Skeletal muscle satellite cell (primary cell): ENCODE measurements around the gene H2BK1.

Experiments
- H3K27me3 ChIP-seq: 2 replicates; pipeline ENCODE4 v1.7.0; 2013; ENCODE audit warnings: low read length; ENCODE audit not compliant: control insufficient read depth, insufficient read depth
- H3K36me3 ChIP-seq: 2 replicates; pipeline ENCODE4 v1.7.0; 2013; ENCODE audit warnings: mild to moderate bottlenecking, control low read depth, low read length; ENCODE audit not compliant: insufficient read depth
- H3K4me1 ChIP-seq: 2 replicates; pipeline ENCODE4 v1.7.0; 2013; ENCODE audit warnings: low read length; ENCODE audit not compliant: control insufficient read depth, insufficient read depth
- H3K4me2 ChIP-seq: 2 replicates; pipeline ENCODE4 v1.7.0; 2013; ENCODE audit warnings: mild to moderate bottlenecking, low read length
- H3K4me3 ChIP-seq: 2 replicates; pipeline ENCODE4 v1.7.0; 2013; ENCODE audit warnings: low read length
- H3K9ac ChIP-seq: 2 replicates; pipeline ENCODE4 v1.7.0; 2013; ENCODE audit warnings: mild to moderate bottlenecking, low read depth, low read length, moderate library complexity
- H3K9me3 ChIP-seq: replicated peaks from 2 replicates; pipeline ENCODE4 v1.7.0; 2013; ENCODE audit warnings: mild to moderate bottlenecking, control low read depth, low read length

H2BK1 gene

DNA sequence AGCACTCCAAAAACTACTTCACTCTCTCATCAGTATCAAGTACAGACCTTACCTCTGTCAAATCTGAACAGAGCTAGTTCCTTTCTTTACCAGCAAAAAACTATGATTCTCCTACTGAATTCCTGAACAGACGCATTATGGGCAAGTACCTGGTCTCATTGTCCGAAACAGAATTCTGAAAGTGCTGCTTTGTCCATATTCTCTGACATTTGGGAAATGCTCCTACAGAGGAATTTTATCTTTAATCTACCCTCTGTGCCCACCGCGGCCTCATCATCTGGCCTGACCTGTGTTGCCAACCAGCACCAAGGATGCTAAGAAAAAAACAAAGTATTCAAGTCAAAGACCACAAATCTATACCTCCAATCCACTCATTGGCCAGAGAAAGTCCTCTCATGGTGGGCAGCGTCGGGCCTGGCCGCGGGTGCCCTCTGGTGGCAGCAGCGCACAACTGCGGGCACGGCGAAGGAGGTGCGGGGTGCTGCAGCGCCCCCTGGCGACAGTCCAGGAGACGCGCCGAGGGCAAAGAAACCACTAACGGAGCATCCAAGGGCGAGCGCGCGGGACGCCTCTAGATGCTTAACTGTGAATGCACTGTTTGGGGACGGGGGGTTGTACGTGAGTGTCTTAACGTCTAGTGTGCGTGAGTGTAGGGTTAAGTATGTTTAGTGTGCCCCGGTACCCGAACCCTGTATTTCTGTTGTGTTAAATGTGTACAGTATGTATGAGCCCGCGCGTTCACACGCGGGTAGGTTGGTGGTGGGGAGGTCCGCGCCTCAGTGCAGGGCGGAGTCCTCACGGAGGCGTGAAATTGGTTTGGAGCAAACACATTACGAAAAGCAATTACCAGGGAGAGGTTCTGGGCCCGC, 37.8 kb downstream of the H2BK1 start:
- Histone ChIP-seq H3K4me1 (no peaks in the 10 kb centered on the region), H3K4me3 (no peak overlapping the region), H3K4me2 (no peak overlapping the region), H3K27me3 (peaks cover 65% of the 10 kb centered on the region), H3K36me3 (no peaks in the 10 kb centered on the region), H3K9ac (no peak overlapping the region), H3K9me3 (no peaks in the 10 kb centered on the region)

DNA sequence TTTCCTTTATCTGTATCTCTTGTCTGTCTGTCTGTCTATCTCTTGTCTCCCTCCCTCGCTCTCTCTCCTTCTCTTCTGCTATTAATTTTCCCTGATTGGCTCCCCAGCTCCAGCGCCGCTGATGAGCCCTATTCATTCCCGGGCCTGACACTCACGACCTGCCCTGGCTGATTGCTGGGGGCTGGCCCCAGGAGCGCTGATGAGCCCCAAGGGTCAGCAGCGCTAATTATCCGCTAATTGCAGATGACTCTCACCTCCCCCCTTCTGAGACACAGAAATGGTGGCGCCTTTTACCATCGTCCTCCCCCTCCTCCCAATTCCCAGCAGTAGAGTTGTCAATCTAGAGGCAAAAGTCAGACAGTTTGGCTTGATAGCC, 41.5 kb downstream of the H2BK1 start:
- Histone ChIP-seq H3K9me3 (no peaks in the 10 kb centered on the region), H3K36me3 (no peaks in the 10 kb centered on the region), H3K27me3 (peaks cover 78% of the 10 kb centered on the region), H3K4me2 (no peak overlapping the region), H3K4me3 (no peak overlapping the region), H3K4me1 (peaks cover 6% of the 10 kb centered on the region), H3K9ac (no peak overlapping the region)

- Histone ChIP-seq H3K27me3 (peaks cover 81% of the 10 kb centered on the region), H3K4me3 (peak overlapping the region; percentile 44), H3K4me2 (peak overlapping the region; percentile 82), H3K9me3 (no peaks in the 10 kb centered on the region), H3K36me3 (no peaks in the 10 kb centered on the region), H3K9ac (no peak overlapping the region), H3K4me1 (peaks cover 6% of the 10 kb centered on the region)
These were observed 42.1 kb downstream of the H2BK1 start for GRCh38 chr7:151168003-151168786.

DNA sequence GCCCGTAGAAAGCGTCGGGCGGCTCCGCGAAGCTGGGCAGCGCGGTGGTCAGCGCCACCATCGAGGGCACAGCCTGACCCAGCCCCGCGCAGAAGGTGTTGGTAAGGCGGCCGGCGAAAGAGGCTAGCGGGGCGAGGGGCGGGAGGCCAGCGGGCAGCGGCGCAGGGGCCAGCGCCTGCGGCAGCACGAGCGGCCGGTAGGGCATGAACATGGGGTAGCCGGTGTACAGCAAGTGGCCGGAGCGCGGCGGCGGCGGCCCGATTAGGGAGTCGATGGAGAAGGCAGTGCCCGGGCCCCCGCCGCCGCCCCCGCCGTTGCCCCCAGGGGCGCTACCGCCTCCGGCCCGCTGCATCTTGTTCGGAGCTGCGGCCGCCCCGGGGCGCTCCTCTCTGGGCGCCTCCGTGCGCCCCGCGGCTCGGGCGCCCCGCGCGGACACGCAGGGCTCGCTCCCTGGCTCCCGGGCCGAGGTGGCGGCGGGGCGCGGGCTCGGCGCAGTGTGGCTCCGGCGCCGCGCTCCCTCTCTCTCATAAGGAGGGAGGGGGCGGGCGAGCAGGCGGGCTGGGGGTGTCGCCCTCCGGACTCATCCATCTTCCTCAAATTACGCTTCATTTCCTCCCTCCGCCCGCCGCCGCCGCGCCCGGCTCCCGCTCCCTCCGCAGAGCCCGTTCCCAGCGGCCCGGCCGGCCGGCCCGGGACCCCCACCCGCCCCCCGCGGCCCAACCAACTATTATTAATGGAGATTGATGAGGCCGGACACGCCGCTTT, 42.9 kb downstream of the H2BK1 start, which contains the start of gene GBX1:
Gene GBX1 (minus strand): TSS at position 498 of the 765 bp plus-strand sequence. CDS start 146 bp downstream, at position 352.
- Histone ChIP-seq H3K36me3 (no peaks in the 10 kb centered on the region), H3K9ac (no peak within 1 kb of the TSS), H3K4me3 (peak within 1 kb of the TSS; percentile 60), H3K4me1 (peaks cover 6% of the 10 kb centered on the region), H3K27me3 (peaks cover 81% of the 10 kb centered on the region), H3K4me2 (peak within 1 kb of the TSS; percentile 82), H3K9me3 (no peaks in the 10 kb centered on the region)

DNA sequence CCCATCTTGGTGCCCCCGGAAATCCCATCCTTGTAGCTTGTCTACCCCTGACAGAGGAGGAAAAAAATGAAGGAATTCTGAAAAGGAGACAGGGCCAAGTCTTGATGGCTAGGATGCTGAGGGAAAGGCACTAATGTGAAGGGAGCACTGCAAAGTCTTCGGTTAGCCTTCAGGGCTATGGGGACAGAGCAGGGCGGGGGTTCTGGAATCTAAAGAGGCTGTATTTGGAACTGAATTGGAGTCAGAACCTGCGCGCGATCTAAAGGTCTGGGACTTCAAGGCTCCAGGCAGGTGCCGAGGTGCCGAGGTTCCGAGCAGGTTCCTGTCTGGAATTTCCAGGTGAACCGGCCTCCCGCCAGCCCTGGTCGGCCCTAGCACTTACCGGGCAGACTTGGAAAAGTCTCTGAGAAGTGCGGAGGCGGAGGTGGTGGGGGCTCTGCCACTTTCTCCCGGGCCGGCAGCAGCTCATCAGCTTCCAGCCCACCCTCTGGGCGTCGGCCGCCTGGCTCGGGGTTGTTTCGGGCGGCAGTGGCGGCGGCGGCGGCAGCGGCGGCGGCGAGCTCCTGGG, 43.6 kb downstream of the H2BK1 start:
- H3K9me3 ChIP-seq, result no peaks in the 10 kb centered on the region
- peak overlapping the region; percentile 82 for H3K4me2 ChIP-seq
- peaks cover 85% of the 10 kb centered on the region for H3K27me3 ChIP-seq
- H3K4me1 ChIP-seq, result peaks cover 6% of the 10 kb centered on the region
- H3K4me3 ChIP-seq, result peak overlapping the region; percentile 60
- no peak overlapping the region for H3K9ac ChIP-seq
- no peaks in the 10 kb centered on the region for H3K36me3 ChIP-seq

DNA sequence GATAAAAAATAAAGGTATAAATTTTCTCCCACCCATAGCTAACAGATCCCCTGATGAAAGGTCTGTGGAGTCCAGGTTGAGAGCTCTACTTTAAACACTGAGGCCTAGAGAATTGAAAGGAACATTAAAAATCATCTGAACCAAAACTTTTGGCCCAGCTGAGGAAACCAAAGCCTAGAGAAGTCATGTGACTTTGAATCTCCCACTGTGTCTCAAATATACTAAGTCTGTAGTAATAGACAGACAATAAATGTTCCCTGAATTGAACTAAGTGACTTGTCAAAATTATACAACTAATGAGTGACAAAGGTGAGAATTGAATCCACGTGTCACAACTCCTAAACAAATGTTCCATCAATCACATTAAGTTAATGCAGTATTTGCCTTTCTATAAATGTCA, 48.5 kb downstream of the H2BK1 start:
- H3K36me3 ChIP-seq, result no peaks in the 10 kb centered on the region
- H3K4me3 ChIP-seq, result no peak overlapping the region
- H3K4me2 ChIP-seq, result no peak overlapping the region
- peaks cover under 1% of the 10 kb centered on the region for H3K4me1 ChIP-seq
- H3K9me3 ChIP-seq, result no peaks in the 10 kb centered on the region
- H3K27me3 ChIP-seq, result peaks cover 91% of the 10 kb centered on the region
- no peak overlapping the region for H3K9ac ChIP-seq
